GM12801 (cell line): ENCODE results near the gene ARHGEF17.

Experiments
- TF ChIP-seq, protein P1 (sequence below): IDR thresholded peaks from one replicate; pipeline ENCODE4 v1.5.1; 2011; ENCODE audit warnings: control low read depth; ENCODE audit not compliant: insufficient read length; ENCODE audit errors: extremely low read depth

ARHGEF17 gene

DNA sequence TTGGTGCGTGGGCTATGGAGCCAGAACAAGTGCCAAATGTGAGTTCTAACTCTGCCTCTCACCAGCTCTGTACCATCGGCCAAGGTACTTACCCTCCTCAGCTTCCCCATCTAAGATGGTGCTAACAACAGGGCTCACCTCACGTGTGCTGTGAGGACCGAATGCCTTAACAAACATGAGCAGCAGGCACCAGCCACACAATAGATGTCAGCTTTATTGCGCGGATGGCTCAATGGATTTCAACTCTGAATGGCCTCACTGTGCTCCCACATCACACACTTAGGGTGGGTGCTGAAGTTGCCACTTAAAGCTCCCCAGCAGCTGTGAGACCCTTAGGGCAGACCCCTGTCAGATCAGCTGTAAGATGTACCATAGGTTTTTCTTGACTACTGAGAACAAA lies 92.2 kb downstream of the ARHGEF17 start:
- TF ChIP-seq, protein P1, sequence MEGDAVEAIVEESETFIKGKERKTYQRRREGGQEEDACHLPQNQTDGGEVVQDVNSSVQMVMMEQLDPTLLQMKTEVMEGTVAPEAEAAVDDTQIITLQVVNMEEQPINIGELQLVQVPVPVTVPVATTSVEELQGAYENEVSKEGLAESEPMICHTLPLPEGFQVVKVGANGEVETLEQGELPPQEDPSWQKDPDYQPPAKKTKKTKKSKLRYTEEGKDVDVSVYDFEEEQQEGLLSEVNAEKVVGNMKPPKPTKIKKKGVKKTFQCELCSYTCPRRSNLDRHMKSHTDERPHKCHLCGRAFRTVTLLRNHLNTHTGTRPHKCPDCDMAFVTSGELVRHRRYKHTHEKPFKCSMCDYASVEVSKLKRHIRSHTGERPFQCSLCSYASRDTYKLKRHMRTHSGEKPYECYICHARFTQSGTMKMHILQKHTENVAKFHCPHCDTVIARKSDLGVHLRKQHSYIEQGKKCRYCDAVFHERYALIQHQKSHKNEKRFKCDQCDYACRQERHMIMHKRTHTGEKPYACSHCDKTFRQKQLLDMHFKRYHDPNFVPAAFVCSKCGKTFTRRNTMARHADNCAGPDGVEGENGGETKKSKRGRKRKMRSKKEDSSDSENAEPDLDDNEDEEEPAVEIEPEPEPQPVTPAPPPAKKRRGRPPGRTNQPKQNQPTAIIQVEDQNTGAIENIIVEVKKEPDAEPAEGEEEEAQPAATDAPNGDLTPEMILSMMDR: no peak

DNA sequence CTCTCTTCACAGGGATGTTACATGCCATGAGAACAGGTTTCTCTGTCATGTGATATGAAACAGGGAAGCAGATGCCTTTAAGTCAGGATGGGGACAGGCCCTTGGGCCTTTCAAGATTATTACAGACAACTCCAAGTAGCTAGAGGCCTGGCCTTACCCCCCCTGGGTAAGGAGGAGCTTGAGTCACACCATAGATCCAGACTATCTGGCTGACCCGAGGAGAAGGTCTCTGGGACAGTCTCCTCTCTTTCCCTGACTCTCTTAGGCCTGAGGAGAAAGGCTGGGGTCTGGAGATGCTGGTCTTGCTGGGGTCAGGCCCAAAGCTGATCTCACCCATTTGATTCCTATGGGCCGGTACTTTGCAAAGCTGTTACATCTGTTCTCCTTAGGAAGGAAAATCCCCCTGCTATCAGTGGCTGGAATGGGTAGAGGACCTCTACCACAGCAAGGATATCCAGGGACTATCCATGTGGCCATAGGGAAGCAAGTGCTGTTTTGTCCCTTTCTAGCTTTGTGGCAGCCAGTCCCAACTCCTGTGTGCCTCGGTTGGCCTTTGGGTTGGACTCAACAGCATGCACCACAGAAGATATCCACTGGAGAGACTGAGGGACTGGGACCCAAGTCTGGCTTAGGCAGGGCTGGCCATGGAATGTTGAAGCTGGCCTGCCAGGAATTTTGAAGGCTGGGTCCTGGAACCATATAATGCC lies 93.3 kb downstream of the ARHGEF17 start:
- TF ChIP-seq, protein P1: no peak

DNA sequence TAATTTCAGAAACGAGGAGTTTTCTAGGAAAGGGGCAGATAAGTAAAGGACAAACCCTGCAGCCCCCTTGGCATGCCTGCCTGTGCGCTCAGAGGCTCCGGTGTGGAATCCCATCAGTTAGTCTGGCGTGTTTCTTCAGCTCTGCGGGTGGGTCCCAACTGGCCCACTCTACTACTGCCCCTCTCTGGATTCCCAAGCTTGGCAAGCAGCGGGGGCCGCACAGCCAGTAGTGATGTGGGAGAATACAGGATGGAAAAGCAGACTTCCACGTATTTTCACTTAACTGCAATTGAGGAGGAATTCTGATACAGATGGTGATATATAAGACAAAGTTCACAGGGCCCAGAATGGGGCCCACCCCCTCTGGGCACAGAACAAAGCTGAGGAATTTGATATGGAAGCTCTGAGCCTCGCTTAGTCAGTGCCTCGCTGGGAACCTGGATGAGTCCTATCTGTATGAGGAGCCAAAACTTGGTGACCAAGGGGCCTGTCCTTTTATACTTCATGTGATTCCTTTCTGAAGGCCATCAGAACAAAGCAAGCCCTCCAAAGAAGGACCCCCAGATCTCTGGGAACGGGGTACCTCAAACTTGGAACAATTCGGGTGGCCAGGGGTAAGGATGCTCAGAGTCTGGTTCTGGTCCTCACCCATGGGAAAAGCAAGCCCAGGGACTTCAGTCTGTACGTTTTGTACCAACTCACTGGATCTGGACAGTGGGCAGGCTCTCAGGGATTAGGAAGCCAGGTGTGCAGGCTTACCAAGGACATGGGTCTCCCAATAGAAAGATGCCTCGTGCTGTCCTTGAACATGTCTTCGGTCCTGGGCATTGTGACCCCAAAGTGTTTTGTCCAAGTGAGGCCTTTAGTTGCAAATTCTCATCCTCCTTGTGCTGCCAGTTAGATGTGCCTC lies 94.1 kb downstream of the ARHGEF17 start:
- TF ChIP-seq, protein P1: no peak

DNA sequence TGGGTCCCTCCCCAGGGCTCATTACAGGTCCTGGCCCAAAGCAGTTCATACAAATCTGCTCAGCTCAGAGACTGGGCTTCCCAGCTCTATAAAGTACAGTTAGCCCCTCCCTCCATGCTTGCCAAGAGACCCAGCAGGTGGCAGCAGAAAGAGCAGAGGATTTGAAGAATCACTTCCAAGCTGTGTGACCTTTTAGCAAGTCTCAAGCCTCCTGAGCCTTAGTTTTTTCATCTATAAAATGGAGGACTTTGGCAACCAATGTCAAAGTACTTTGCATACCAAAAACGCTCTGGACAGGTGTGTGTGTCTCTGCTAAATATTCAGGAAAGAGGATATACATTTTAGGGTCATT lies 94.7 kb downstream of the ARHGEF17 start:
- TF ChIP-seq, protein P1: no peak

DNA sequence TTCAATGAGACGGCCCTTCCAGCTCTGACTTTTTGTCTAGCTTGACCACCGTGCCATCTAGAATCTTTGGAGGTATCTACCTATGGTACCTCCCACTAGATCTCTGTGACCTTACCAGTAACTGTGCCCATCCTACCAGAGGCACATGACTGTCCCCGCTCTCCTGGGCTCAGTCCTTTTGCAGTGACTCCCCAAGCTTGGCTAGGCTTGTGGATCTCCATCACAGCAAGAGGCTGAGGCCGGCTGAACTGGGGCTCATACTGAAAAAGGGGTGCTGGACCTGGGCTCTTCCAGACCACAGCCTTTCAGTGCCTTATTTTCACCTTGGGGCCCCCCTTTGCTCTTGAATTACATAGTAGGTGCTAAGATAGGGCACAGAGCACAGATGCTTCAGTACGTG lies 95.5 kb downstream of the ARHGEF17 start:
- TF ChIP-seq, protein P1: no peak

DNA sequence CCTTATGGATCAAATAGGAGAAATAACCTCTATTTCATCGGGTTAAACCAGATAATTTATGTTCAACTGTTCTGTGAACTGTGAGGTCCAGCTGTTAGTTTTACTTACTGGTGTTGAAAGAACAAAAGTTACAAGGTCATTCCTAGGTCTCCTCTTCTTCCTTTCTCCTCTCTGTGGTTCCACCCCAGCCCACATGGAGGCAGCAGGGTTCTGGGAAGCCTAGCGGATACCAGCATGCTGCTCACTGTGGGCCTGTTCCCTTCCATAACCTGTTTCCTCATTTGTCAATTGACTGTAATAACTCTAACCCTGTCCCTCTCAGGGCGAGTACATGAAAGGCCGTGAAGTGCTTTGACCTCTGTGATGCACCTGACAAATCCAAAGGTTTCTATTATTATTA lies 96.0 kb downstream of the ARHGEF17 start:
- TF ChIP-seq, protein P1: no peak

DNA sequence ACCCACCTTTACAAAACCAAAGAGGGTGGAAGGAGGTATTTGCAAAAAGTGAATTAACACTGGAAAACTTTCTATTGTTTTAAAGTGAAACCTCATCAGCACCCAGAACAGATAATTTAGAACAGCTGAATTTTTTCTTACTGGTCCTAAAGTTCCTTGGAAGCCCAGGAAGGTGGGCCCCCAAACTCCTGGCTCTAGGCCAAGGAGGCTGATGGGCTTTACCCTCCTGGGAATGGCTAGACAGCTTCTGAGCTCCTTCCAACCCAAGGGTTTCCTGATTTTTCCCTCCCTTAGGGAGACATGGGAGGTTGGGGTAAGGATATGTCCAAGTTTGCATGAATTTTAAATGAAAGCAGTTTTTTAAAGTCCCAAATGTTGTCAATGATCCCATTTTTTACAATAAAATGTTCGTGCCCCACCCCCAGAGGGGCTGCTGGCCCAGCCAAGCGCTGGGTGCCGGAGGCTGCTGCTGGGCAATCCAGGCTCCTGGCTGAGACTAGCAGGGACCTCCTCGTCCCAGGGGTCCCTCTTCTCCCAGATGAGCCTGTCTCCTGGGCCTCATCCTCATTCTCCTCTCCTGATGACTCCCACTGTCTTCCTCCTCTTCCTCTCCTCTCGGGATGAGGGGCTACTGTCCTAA lies 96.5 kb downstream of the ARHGEF17 start:
- TF ChIP-seq, protein P1: no peak
